Neural cell (in vitro differentiated cells): Measurements from ENCODE around the gene CCDC12. TPM values are rescaled to one million over a fixed set of nuclear protein-coding genes. Genes with fewer than 3 reads are reported as not detected.

Source experiments
- H2AFZ ChIP-seq: fragments of 200-600, 300-800 bp; sonication (generic), shearing (Covaris generic); 2 replicates; pipeline ENCODE4 v1.6.0; 2014; ENCODE audit warnings: low read depth, mild to moderate bottlenecking, antibody characterized with exemption, low read length, moderate library complexity
- H3F3A ChIP-seq: fragments of 200-600 bp; shearing (Covaris generic); 2 replicates; pipeline ENCODE4 v1.6.1; 2016; ENCODE audit warnings: mild to moderate bottlenecking, moderate library complexity, mixed read lengths, antibody characterized with exemption, low read length; ENCODE audit not compliant: insufficient read depth, poor library complexity, severe bottlenecking
- H3K27ac ChIP-seq: fragments of 200-600, 300-800 bp; sonication (generic), shearing (Covaris generic); 2 replicates; pipeline ENCODE4 v1.5.1; 2014; ENCODE audit warnings: mild to moderate bottlenecking, low read length, moderate library complexity
- H3K27me3 ChIP-seq: fragments of 300-800, 200-600 bp; sonication (generic), shearing (Covaris generic); 2 replicates; pipeline ENCODE4 v1.6.0; 2014; ENCODE audit warnings: mild to moderate bottlenecking, low read depth, low read length, moderate library complexity; ENCODE audit not compliant: insufficient read depth
- H3K36me3 ChIP-seq: fragments of 300-800, 200-600 bp; sonication (generic), shearing (Covaris generic); 2 replicates; pipeline ENCODE4 v1.5.1; 2014; ENCODE audit warnings: mild to moderate bottlenecking, antibody characterized with exemption, low read length, moderate library complexity; ENCODE audit not compliant: insufficient read depth
- H3K4me2 ChIP-seq: fragments of 300-800, 200-600 bp; sonication (generic), shearing (Covaris generic); 2 replicates; pipeline ENCODE4 v1.6.0; 2014; ENCODE audit warnings: mild to moderate bottlenecking, low read length
- H3K4me3 ChIP-seq: fragments of 300-800, 200-600 bp; sonication (generic), shearing (Covaris generic); 2 replicates; pipeline ENCODE4 v1.5.1; 2014; ENCODE audit warnings: mild to moderate bottlenecking, low read length, moderate library complexity
- H3K79me2 ChIP-seq: fragments of 200-600 bp; shearing (Covaris generic); replicated peaks from 2 replicates; pipeline ENCODE4 v1.6.0; 2014; ENCODE audit warnings: mild to moderate bottlenecking, low read length, moderate library complexity; ENCODE audit not compliant: insufficient read depth
- H3K9ac ChIP-seq: fragments of 300-800, 200-600 bp; sonication (generic), shearing (Covaris generic); 2 replicates; pipeline ENCODE4 v1.6.1; 2016; ENCODE audit warnings: mild to moderate bottlenecking, low read length, mixed read lengths
- H3K9me2 ChIP-seq: fragments of 200-600 bp; shearing (Covaris generic); 2 replicates; pipeline ENCODE4 v1.6.1; 2016; ENCODE audit warnings: mild to moderate bottlenecking, low read length, mixed read lengths; ENCODE audit not compliant: insufficient read depth
- H3K9me3 ChIP-seq: fragments of 200-600, 300-800 bp; sonication (generic), shearing (Covaris generic); 2 replicates; pipeline ENCODE4 v1.6.1; 2016; ENCODE audit warnings: mild to moderate bottlenecking, mixed run types, low read length, moderate library complexity, mixed read lengths
- H4K20me1 ChIP-seq: fragments of 200-600 bp; shearing (Covaris generic); 2 replicates; pipeline ENCODE4 v1.6.1; 2016; ENCODE audit warnings: mild to moderate bottlenecking, mixed run types; ENCODE audit not compliant: insufficient read depth
- CTCF ChIP-seq: fragments of 450-650 bp; IDR thresholded peaks from 2 replicates; pipeline ENCODE4 v1.5.1; 2014; ENCODE audit warnings: antibody characterized with exemption, mild to moderate bottlenecking, moderate library complexity; ENCODE audit not compliant: poor library complexity, severe bottlenecking
- EP300 ChIP-seq: fragments of 450-650 bp; conservative IDR thresholded peaks from 2 replicates; pipeline ENCODE4 v1.6.1; 2014; ENCODE audit warnings: antibody characterized with exemption, mild to moderate bottlenecking, moderate library complexity; ENCODE audit not compliant: poor library complexity, severe bottlenecking
- EZH2 ChIP-seq: fragments of 200-600, 300-800 bp; shearing (Covaris generic), sonication (generic); IDR thresholded peaks from 2 replicates; pipeline ENCODE4 v1.6.1; 2014; ENCODE audit warnings: antibody characterized with exemption, low read length, borderline replicate concordance, mild to moderate bottlenecking; ENCODE audit not compliant: insufficient read depth, poor library complexity, severe bottlenecking
- MXI1 ChIP-seq: fragments of 450-650 bp; conservative IDR thresholded peaks from 2 replicates; pipeline ENCODE4 v1.6.1; 2014; ENCODE audit warnings: antibody characterized with exemption, mild to moderate bottlenecking; ENCODE audit not compliant: poor library complexity, severe bottlenecking
- POLR2AphosphoS5 ChIP-seq: IDR thresholded peaks from 2 replicates; pipeline ENCODE4 v1.6.1; 2012
- RAD21 ChIP-seq: fragments of 450-650 bp; conservative IDR thresholded peaks from 2 replicates; pipeline ENCODE4 v1.6.1; 2014; ENCODE audit warnings: antibody characterized with exemption, mild to moderate bottlenecking, moderate library complexity
- REST ChIP-seq: IDR thresholded peaks from 2 replicates; pipeline ENCODE4 v1.6.1; 2012; ENCODE audit warnings: borderline replicate concordance
- SMC3 ChIP-seq: fragments of 450-650 bp; conservative IDR thresholded peaks from 2 replicates; pipeline ENCODE4 v1.6.1; 2014; ENCODE audit warnings: antibody characterized with exemption, mild to moderate bottlenecking, moderate library complexity; ENCODE audit not compliant: poor library complexity
- TAF1 ChIP-seq: IDR thresholded peaks from 2 replicates; pipeline ENCODE4 v1.6.1; 2012; ENCODE audit warnings: low read depth
- polyA plus RNA-seq: library from polyadenylated mRNA; depleted of rRNA; stranded (reverse); fragments of >200 nt; gene quantifications from 2 replicates; pipeline ENCODE4 v1.2.3, GENCODE V29; 2014

The CCDC12 gene
- polyA plus RNA-seq, 1 donor from 2014 or later = 46.4 TPM

- H3K4me2 ChIP-seq = no peak overlapping the region
- no peaks in the 10 kb centered on the region for H3K9me2 ChIP-seq
- no peaks in the 10 kb centered on the region for H3K79me2 ChIP-seq
- no peak overlapping the region for H3K27ac ChIP-seq
- no peaks in the 10 kb centered on the region for H3K27me3 ChIP-seq
- no peak overlapping the region for H3K4me3 ChIP-seq
- H3K9me3 ChIP-seq = no peaks in the 10 kb centered on the region
- no peak overlapping the region for H3K9ac ChIP-seq
- TF ChIP-seq RAD21 (no peak), CTCF (no peak), REST (no peak), MXI1 (no peak)
- no peaks in the 10 kb centered on the region for H4K20me1 ChIP-seq
- H3K36me3 ChIP-seq = no peaks in the 10 kb centered on the region
- no peaks in the 10 kb centered on the region for H3F3A ChIP-seq
- no peak overlapping the region for H2AFZ ChIP-seq
Observed at GRCh38 chr3:46907271-46907670, 69.3 kb downstream of the CCDC12 start.

- no peaks in the 10 kb centered on the region for H3F3A ChIP-seq
- H2AFZ ChIP-seq = no peak overlapping the region
- H3K9me3 ChIP-seq = no peaks in the 10 kb centered on the region
- TF ChIP-seq POLR2AphosphoS5 = no peak
- TF ChIP-seq RAD21 = no peak
- no peak for TF ChIP-seq TAF1
- no peak for TF ChIP-seq EP300
- no peak overlapping the region for H3K9ac ChIP-seq
- H3K79me2 ChIP-seq = no peaks in the 10 kb centered on the region
- no peaks in the 10 kb centered on the region for H3K27me3 ChIP-seq
- no peak overlapping the region for H3K4me2 ChIP-seq
- H3K9me2 ChIP-seq = no peaks in the 10 kb centered on the region
- no peaks in the 10 kb centered on the region for H3K36me3 ChIP-seq
- no peaks in the 10 kb centered on the region for H4K20me1 ChIP-seq
- no peak overlapping the region for H3K27ac ChIP-seq
- H3K4me3 ChIP-seq = no peak overlapping the region
Observed at GRCh38 chr3:46906471-46907058, 70.0 kb downstream of the CCDC12 start.

GRCh38 chr3:46905661-46906451 lies 70.7 kb downstream of the CCDC12 start:
- Histone ChIP-seq H3K79me2 (no peaks in the 10 kb centered on the region), H3K27me3 (no peaks in the 10 kb centered on the region), H3K4me3 (no peak overlapping the region), H3K4me2 (no peak overlapping the region), H3K9me2 (no peaks in the 10 kb centered on the region), H3K36me3 (no peaks in the 10 kb centered on the region), H3F3A (no peaks in the 10 kb centered on the region), H2AFZ (no peak overlapping the region), H3K9ac (no peak overlapping the region), H3K9me3 (no peaks in the 10 kb centered on the region), H4K20me1 (no peaks in the 10 kb centered on the region), H3K27ac (no peak overlapping the region)
- no peak for TF ChIP-seq SMC3
- TF ChIP-seq REST = no peak
- no peak for TF ChIP-seq EP300
- TF ChIP-seq RAD21 = no peak
- TF ChIP-seq CTCF = no peak
- no peak for TF ChIP-seq TAF1
- TF ChIP-seq MXI1 = no peak
- TF ChIP-seq EZH2 = no peak
